ENCODE results near the gene FOXN3. TPM values are rescaled to one million over a fixed set of nuclear protein-coding genes. Genes with fewer than 3 reads are reported as not detected.

Gene FOXN3
- total and polyA plus RNA-seq, 2 donors (not counting 1 experiment from before 2014, with no cell fraction given), result 27.9 to 33.3 TPM

DNA sequence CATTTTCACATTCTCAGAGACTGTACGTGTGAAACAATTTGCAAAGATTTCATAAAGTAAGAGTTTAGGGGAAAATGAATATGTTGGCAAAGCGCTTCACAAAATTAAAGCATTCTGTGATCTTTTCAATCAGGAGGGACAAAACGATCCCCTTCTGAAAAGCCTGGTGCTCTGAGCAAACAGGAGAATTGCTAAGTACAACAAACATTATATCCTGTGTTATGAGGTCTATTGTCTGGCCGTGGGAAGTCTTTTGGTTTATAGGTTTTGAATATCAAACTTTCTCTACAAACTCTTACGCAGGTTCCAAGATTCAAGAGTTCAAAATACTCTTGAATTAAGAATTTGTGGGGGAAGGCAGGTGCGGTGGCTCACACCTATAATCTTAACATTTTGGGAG, 7.2 kb upstream of the FOXN3 start:
- no peaks in the 10 kb centered on the region for H3K36me3 ChIP-seq (ENCODE audit: control insufficient read depth, insufficient read depth, low read length)
- H3K27ac ChIP-seq (ENCODE audit: insufficient read depth, low read length), result no peak overlapping the region
- H3K4me1 ChIP-seq (ENCODE audit: control insufficient read depth, extremely low read depth, insufficient read depth, low read length), result peaks cover 12% of the 10 kb centered on the region

DNA sequence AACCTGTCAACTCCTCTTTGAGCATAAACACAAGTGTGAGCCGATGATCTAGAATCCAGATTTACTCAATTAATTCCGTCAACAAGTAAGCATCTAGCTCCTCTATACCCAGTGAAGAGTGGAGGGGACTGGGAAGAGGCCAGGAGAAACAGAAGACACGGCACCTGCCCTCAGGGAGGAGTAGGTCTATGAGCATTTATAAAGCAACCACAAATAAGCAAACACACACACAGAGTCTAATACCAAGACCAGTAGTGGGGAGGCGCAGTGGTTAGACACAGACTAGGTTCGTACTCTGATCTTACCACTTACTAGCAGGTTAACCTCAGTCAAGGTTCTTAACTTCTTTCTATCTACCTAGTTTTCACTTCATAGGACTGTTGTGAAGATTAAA, 5.9 kb upstream of the FOXN3 start:
- Histone ChIP-seq H3K36me3 (ENCODE audit: control insufficient read depth, insufficient read depth, low read length) (no peaks in the 10 kb centered on the region), H4K20me1 (ENCODE audit: control insufficient read depth, extremely low read depth, insufficient read depth, low read length) (no peaks in the 10 kb centered on the region), H3K79me2 (ENCODE audit: control insufficient read depth, insufficient read depth, low read length) (no peaks in the 10 kb centered on the region), H3K9ac (ENCODE audit: insufficient read depth, low read length) (no peak overlapping the region), H3K4me1 (ENCODE audit: control insufficient read depth, extremely low read depth, insufficient read depth, low read length) (peaks cover 7% of the 10 kb centered on the region), H3K27me3 (ENCODE audit: control insufficient read depth, insufficient read depth, low read length) (no peaks in the 10 kb centered on the region), H3K27ac (ENCODE audit: insufficient read depth, low read length) (no peak overlapping the region), H3K9me3 (ENCODE audit: control insufficient read depth, insufficient read depth, low read depth, low read length) (no peaks in the 10 kb centered on the region), H3K4me2 (ENCODE audit: extremely low read depth, insufficient read depth, low read length) (no peak overlapping the region), H3K4me3 (replicated peaks in 1 of 4; ENCODE audit: control extremely low read depth in 1 of 4, insufficient read depth in 1 of 4, low read depth in 3 of 4, low read length in 4 of 4) (no peak overlapping the region), H2AFZ (ENCODE audit: low read length) (no peak overlapping the region)
- no peak for DNase-seq (ENCODE audit: low read depth in 2 of 2)
- TF ChIP-seq, protein P1, sequence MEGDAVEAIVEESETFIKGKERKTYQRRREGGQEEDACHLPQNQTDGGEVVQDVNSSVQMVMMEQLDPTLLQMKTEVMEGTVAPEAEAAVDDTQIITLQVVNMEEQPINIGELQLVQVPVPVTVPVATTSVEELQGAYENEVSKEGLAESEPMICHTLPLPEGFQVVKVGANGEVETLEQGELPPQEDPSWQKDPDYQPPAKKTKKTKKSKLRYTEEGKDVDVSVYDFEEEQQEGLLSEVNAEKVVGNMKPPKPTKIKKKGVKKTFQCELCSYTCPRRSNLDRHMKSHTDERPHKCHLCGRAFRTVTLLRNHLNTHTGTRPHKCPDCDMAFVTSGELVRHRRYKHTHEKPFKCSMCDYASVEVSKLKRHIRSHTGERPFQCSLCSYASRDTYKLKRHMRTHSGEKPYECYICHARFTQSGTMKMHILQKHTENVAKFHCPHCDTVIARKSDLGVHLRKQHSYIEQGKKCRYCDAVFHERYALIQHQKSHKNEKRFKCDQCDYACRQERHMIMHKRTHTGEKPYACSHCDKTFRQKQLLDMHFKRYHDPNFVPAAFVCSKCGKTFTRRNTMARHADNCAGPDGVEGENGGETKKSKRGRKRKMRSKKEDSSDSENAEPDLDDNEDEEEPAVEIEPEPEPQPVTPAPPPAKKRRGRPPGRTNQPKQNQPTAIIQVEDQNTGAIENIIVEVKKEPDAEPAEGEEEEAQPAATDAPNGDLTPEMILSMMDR (conservative IDR thresholded peaks at IDR 0.05 in 1 of 2, IDR thresholded peaks at IDR 0.05 in 1 of 2; ENCODE audit: low read depth in 1 of 2, low read length in 2 of 2), result no peak
- TF ChIP-seq EZH2 (IDR thresholded peaks at IDR 0.05; ENCODE audit: low read length, missing control alignments), result no peak

More for the DNA sequence above, 7.2 kb upstream of the FOXN3 start:
- DNase-seq (ENCODE audit: low read depth in 2 of 2), result no peak
- H3K9me3 ChIP-seq (ENCODE audit: control insufficient read depth, insufficient read depth, low read depth, low read length), result no peaks in the 10 kb centered on the region
- no peak overlapping the region for H3K4me3 ChIP-seq (replicated peaks in 1 of 4; ENCODE audit: control extremely low read depth in 1 of 4, insufficient read depth in 1 of 4, low read depth in 3 of 4, low read length in 4 of 4)
- H2AFZ ChIP-seq (ENCODE audit: low read length), result no peak overlapping the region
- H3K9ac ChIP-seq (ENCODE audit: insufficient read depth, low read length), result no peak overlapping the region
- H3K27me3 ChIP-seq (ENCODE audit: control insufficient read depth, insufficient read depth, low read length), result no peaks in the 10 kb centered on the region
- H4K20me1 ChIP-seq (ENCODE audit: control insufficient read depth, extremely low read depth, insufficient read depth, low read length), result no peaks in the 10 kb centered on the region
- H3K4me2 ChIP-seq (ENCODE audit: extremely low read depth, insufficient read depth, low read length), result no peak overlapping the region
- H3K79me2 ChIP-seq (ENCODE audit: control insufficient read depth, insufficient read depth, low read length), result no peaks in the 10 kb centered on the region
- no peak for TF ChIP-seq EZH2 (IDR thresholded peaks at IDR 0.05; ENCODE audit: low read length, missing control alignments)
- TF ChIP-seq, protein P1 (conservative IDR thresholded peaks at IDR 0.05 in 1 of 2, IDR thresholded peaks at IDR 0.05 in 1 of 2; ENCODE audit: low read depth in 1 of 2, low read length in 2 of 2), result no peak

DNA sequence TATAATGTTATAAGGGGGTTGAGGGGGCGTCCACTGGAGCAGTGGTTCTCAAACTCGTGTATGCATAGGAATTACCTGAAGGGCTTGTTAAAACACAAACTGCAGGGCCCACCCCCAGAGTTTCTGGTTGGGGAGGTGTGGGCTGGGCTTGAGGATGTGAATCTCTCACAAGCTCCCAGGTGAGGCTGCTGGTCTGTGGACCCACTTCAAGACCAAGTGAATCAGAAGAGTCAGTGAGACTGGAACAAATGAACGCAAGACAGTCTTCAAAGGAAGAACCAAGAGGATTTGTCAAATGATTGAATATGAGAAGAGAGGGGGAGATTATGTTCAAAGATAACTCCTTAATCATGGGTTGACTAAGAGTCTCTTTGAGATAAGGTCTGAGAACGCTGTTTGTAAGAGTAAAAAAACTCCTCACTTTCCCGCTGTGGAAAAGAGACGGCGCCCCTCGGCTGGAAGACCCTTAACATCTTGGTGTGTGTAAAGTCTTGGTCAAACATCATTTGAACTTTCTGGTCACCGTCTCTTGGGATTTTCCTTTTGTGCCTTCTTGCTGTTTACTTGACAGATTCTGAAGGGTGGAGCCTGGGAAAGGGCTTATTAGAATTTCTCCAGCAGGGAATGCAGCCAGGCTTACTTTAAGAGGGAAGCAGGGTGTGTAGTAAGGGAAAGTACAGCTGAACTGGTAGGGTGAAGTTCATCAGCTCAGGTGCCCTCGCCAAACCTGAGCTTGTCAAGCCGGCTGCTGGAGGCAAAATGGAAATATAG, 5.3 kb upstream of the FOXN3 start:
- Histone ChIP-seq H3K4me1 (ENCODE audit: control insufficient read depth, extremely low read depth, insufficient read depth, low read length) (peaks cover 9% of the 10 kb centered on the region), H3K9ac (ENCODE audit: insufficient read depth, low read length) (no peak overlapping the region), H4K20me1 (ENCODE audit: control insufficient read depth, extremely low read depth, insufficient read depth, low read length) (no peaks in the 10 kb centered on the region), H2AFZ (ENCODE audit: low read length) (no peak overlapping the region), H3K4me2 (ENCODE audit: extremely low read depth, insufficient read depth, low read length) (no peak overlapping the region), H3K27ac (ENCODE audit: insufficient read depth, low read length) (no peak overlapping the region), H3K79me2 (ENCODE audit: control insufficient read depth, insufficient read depth, low read length) (no peaks in the 10 kb centered on the region), H3K27me3 (ENCODE audit: control insufficient read depth, insufficient read depth, low read length) (no peaks in the 10 kb centered on the region), H3K9me3 (ENCODE audit: control insufficient read depth, insufficient read depth, low read depth, low read length) (no peaks in the 10 kb centered on the region), H3K4me3 (replicated peaks in 1 of 4; ENCODE audit: control extremely low read depth in 1 of 4, insufficient read depth in 1 of 4, low read depth in 3 of 4, low read length in 4 of 4) (no peak overlapping the region), H3K36me3 (ENCODE audit: control insufficient read depth, insufficient read depth, low read length) (no peaks in the 10 kb centered on the region)
- no peak for TF ChIP-seq EZH2 (IDR thresholded peaks at IDR 0.05; ENCODE audit: low read length, missing control alignments)
- TF ChIP-seq, protein P1 (conservative IDR thresholded peaks at IDR 0.05 in 1 of 2, IDR thresholded peaks at IDR 0.05 in 1 of 2; ENCODE audit: low read depth in 1 of 2, low read length in 2 of 2), result no peak
- DNase-seq (ENCODE audit: low read depth in 2 of 2), result peak in 1 of 2 donors; percentile 66
